Cardiac muscle cell (in vitro differentiated cells and primary cell): ENCODE data around the gene CHAF1A. TPM values are rescaled to one million over a fixed set of nuclear protein-coding genes. Genes with fewer than 3 reads are reported as not detected.

Source experiments
- DNase-seq, 2 donors: peaks; one replicate each; pipeline versions ENCODE4 v3.0.0 to v3.0.0-alpha.2; 2010 to 2017; ENCODE audit warnings: low read depth in 1 of 2, low spot score in 1 of 2
- H3K27ac ChIP-seq: fragments of 200-600 bp; sonication (generic); 2 replicates; pipeline ENCODE4 v1.5.1; 2016
- H3K27me3 ChIP-seq: fragments of 200-600 bp; sonication (generic); 2 replicates; pipeline ENCODE4 v1.6.0; 2016; ENCODE audit warnings: control low read depth
- H3K36me3 ChIP-seq: fragments of 200-600 bp; sonication (generic); 2 replicates; pipeline ENCODE4 v1.5.1; 2016; ENCODE audit warnings: control low read depth
- H3K4me1 ChIP-seq: fragments of 200-600 bp; sonication (generic); 2 replicates; pipeline ENCODE4 v1.8.1; 2017; ENCODE audit warnings: low read depth, mild to moderate bottlenecking, mixed run types
- H3K4me3 ChIP-seq: fragments of 200-600 bp; sonication (generic); 2 replicates; pipeline ENCODE4 v1.5.1; 2016; ENCODE audit warnings: mild to moderate bottlenecking
- H3K9me3 ChIP-seq: fragments of 200-600 bp; sonication (generic); 2 replicates; pipeline ENCODE4 v1.5.1; 2017; ENCODE audit warnings: low read depth, mild to moderate bottlenecking, control low read depth
- CTCF ChIP-seq: IDR thresholded peaks from 2 replicates; pipeline ENCODE4 v1.5.1; 2012; ENCODE audit warnings: low read depth, mild to moderate bottlenecking, low read length
- polyA plus RNA-seq: library from polyadenylated mRNA; unstranded; fragments of >200 nt; fragmentation: Nextera tagmentation; extraction: Ambion mirVana; gene quantifications from 2 replicates; pipeline ENCODE4 v1.2.1, GENCODE V29; 2016
- total RNA-seq: library from RNA; depleted of rRNA; stranded (reverse); fragments of >200 nt; gene quantifications from 2 replicates; pipeline ENCODE4 v1.2.3, GENCODE V29; 2016

The CHAF1A gene
- total and polyA plus RNA-seq, 2 experiments from 2014 or later = 15.3 to 38.9 TPM

GRCh38 chr19:4405977-4406376 lies 3.5 kb downstream of the CHAF1A start:
- Histone ChIP-seq H3K27ac (no peak overlapping the region), H3K36me3 (peaks cover 3% of the 10 kb centered on the region), H3K27me3 (no peaks in the 10 kb centered on the region), H3K4me1 (peaks cover 4% of the 10 kb centered on the region), H3K4me3 (no peak overlapping the region), H3K9me3 (no peaks in the 10 kb centered on the region)
- no peak for DNase-seq
- TF ChIP-seq CTCF = no peak

- H3K4me1 ChIP-seq = peaks cover 3% of the 10 kb centered on the region
- no peak for DNase-seq
- no peaks in the 10 kb centered on the region for H3K27me3 ChIP-seq
- no peak overlapping the region for H3K27ac ChIP-seq
- no peak overlapping the region for H3K4me3 ChIP-seq
- TF ChIP-seq CTCF = no peak
- no peaks in the 10 kb centered on the region for H3K9me3 ChIP-seq
- peaks cover 3% of the 10 kb centered on the region for H3K36me3 ChIP-seq
These were observed 4.2 kb downstream of the CHAF1A start for GRCh38 chr19:4406626-4407025.

GRCh38 chr19:4409123-4409933 lies 6.9 kb downstream of the CHAF1A start:
- H3K4me3 ChIP-seq = no peak overlapping the region
- DNase-seq = no peak
- H3K36me3 ChIP-seq = peaks cover 3% of the 10 kb centered on the region
- H3K27ac ChIP-seq = peak overlapping the region; percentile 75
- H3K9me3 ChIP-seq = no peaks in the 10 kb centered on the region
- no peaks in the 10 kb centered on the region for H3K4me1 ChIP-seq
- H3K27me3 ChIP-seq = no peaks in the 10 kb centered on the region
- no peak for TF ChIP-seq CTCF

- Histone ChIP-seq H3K4me3 (no peak overlapping the region), H3K9me3 (no peaks in the 10 kb centered on the region), H3K27ac (peak overlapping the region; percentile 23), H3K36me3 (peaks cover 3% of the 10 kb centered on the region), H3K4me1 (peaks cover 12% of the 10 kb centered on the region), H3K27me3 (no peaks in the 10 kb centered on the region)
- no peak for DNase-seq
- no peak for TF ChIP-seq CTCF
These were observed 11.1 kb downstream of the CHAF1A start for GRCh38 chr19:4413588-4413987.

- Histone ChIP-seq H3K27ac (peak overlapping the region; percentile 59), H3K27me3 (no peaks in the 10 kb centered on the region), H3K4me1 (peaks cover 12% of the 10 kb centered on the region), H3K4me3 (no peak overlapping the region), H3K9me3 (no peaks in the 10 kb centered on the region), H3K36me3 (peaks cover 3% of the 10 kb centered on the region)
- TF ChIP-seq CTCF = no peak
- DNase-seq = peak in 1 of 2 donors; percentile 70
These were observed 11.8 kb downstream of the CHAF1A start for GRCh38 chr19:4414144-4414799.
